ENCODE data around the gene TMEM140.

Gene TMEM140

DNA sequence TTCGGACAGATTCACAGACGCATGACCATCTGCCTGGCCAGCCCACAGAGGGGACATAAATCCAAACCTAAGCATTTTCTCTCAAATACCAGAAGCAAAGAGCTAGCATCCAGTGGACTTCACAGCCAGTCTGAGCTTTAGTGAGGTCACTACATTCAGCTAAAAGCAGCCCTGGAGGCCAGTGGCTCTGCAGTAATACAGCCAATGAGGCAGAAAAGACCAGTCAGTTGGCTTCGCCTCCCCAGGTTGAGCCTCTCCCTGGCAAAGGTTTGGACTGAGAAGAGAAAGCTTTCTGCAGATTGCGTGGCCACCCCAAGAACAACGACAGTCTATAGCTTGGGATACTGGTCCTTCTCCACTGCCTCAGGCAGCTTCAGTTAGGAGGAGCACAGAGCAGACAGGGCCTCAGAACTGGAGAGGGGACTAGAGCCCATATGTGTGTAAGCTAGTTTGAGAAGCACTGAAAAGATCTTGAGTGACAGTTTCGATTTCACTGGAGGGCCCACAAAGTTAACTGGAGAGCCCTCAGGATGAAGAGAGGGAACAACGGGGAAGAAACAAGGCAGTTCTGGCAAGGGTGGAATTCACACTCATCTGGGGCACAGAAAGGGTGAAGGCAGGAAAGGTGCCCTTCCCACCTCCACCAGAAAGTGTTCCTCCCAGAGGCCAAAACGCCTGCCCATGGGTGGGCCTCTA, 59.7 kb downstream of the TMEM140 start:
- H4K91ac ChIP-seq (ENCODE audit: low read depth, low read length, poor library complexity) = no peak overlapping the region
- no peak overlapping the region for H3K27ac ChIP-seq (replicated peaks; ENCODE audit: low read length)
- H3K14ac ChIP-seq (ENCODE audit: low read length) = no peak overlapping the region
- H2AFZ ChIP-seq (ENCODE audit: low read length) = no peak overlapping the region
- no peaks in the 10 kb centered on the region for H3K9me3 ChIP-seq (replicated peaks in 1 of 2; ENCODE audit: control insufficient read depth in 2 of 2, insufficient read depth in 1 of 2, low read depth in 1 of 2, low read length in 2 of 2)
- H3K79me1 ChIP-seq (ENCODE audit: low read depth, low read length) = no peaks in the 10 kb centered on the region
- no peak overlapping the region for H4K8ac ChIP-seq (ENCODE audit: low read depth, low read length)
- H3K9ac ChIP-seq (ENCODE audit: low read depth, low read length, poor library complexity) = no peak overlapping the region
- H2BK15ac ChIP-seq (ENCODE audit: low read length) = no peak overlapping the region
- H2AK5ac ChIP-seq (ENCODE audit: low read depth, low read length) = no peak overlapping the region
- peaks cover 0 to 29% of the 10 kb centered on the region in 2 donors for H3K36me3 ChIP-seq (replicated peaks in 1 of 2; ENCODE audit: control insufficient read depth in 2 of 2, insufficient read depth in 2 of 2, low read length in 2 of 2)
- peaks cover 0 to 4% of the 10 kb centered on the region in 2 donors for H3K4me1 ChIP-seq (ENCODE audit: control insufficient read depth in 2 of 2, insufficient read depth in 1 of 2, low read depth in 1 of 2, low read length in 2 of 2)
- peaks cover 0 to 9% (median 0%) of the 10 kb centered on the region in 3 experiments for H3K27me3 ChIP-seq (ENCODE audit: control insufficient read depth in 3 of 3, insufficient read depth in 3 of 3, low read depth in 1 of 3, low read length in 3 of 3)
- no CpG with 5 or more reads among the region's 8 CpGs for WGBS, 2 donors (ENCODE audit: extremely low coverage in 2 of 2, insufficient read length in 2 of 2, insufficient replicate concordance in 1 of 2)
- H2BK12ac ChIP-seq (ENCODE audit: low read length) = no peak overlapping the region
- DNase-seq (ENCODE audit: low spot score) = no peak
- no peak overlapping the region for H3K4ac ChIP-seq (ENCODE audit: low read length)
- no peak overlapping the region for H2BK120ac ChIP-seq (ENCODE audit: low read depth, low read length)
- H3K4me2 ChIP-seq (ENCODE audit: insufficient read depth, low read length, poor library complexity, severe bottlenecking) = no peak overlapping the region
- H3K4me3 ChIP-seq (ENCODE audit: low read length in 2 of 2) = no peak overlapping the region
- no peak overlapping the region for H3K18ac ChIP-seq (ENCODE audit: low read length)
- H3K23ac ChIP-seq (ENCODE audit: low read depth, low read length, poor library complexity) = peak overlapping the region; percentile 18
- no peak overlapping the region for H2BK5ac ChIP-seq (ENCODE audit: low read length)

DNA sequence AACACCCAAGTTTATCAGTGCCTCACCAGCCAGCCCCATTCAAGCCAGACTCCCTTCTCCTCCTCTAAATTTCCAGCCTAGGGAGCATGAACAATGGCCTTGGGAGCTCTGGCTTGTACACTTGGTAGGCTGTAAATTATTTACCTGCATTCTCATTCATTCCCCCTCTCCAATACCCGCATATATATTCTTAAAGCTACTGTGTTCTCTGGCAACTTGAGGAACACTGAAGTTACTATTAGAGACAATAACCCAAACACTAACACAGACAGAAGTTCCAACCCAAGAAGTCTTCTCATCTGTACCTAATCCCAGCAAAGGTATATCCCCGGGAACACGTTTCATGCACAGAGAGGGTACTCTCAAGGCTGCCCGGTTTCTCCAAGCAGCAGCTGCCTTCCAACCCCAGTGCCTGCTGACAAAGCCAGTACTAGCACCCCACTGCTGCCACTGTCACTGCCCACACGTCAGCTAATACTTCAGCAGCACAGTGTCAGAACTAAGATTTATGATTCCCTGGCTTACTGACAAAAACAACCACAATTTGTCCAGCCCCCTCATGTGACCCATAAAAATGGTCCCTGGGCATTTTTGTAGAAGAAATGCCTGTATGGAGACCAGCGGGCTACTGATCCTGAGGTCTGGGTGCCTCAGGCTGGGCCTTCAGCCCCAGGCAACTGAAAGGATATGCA, 60.4 kb downstream of the TMEM140 start:
- peaks cover 0 to 4% of the 10 kb centered on the region in 2 donors for H3K4me1 ChIP-seq (ENCODE audit: control insufficient read depth in 2 of 2, insufficient read depth in 1 of 2, low read depth in 1 of 2, low read length in 2 of 2)
- WGBS, 2 donors (ENCODE audit: extremely low coverage in 2 of 2, insufficient read length in 2 of 2, insufficient replicate concordance in 1 of 2) = no CpG with 5 or more reads among the region's 6 CpGs
- peaks cover 0 to 24% of the 10 kb centered on the region in 2 donors for H3K36me3 ChIP-seq (replicated peaks in 1 of 2; ENCODE audit: control insufficient read depth in 2 of 2, insufficient read depth in 2 of 2, low read length in 2 of 2)
- no peak overlapping the region for H4K8ac ChIP-seq (ENCODE audit: low read depth, low read length)
- no peak for DNase-seq (ENCODE audit: low spot score)
- H3K14ac ChIP-seq (ENCODE audit: low read length) = no peak overlapping the region
- H2AK5ac ChIP-seq (ENCODE audit: low read depth, low read length) = no peak overlapping the region
- peak overlapping the region; percentile 18 for H3K23ac ChIP-seq (ENCODE audit: low read depth, low read length, poor library complexity)
- no peak overlapping the region for H2AFZ ChIP-seq (ENCODE audit: low read length)
- no peak overlapping the region for H2BK12ac ChIP-seq (ENCODE audit: low read length)
- H3K27me3 ChIP-seq (ENCODE audit: control insufficient read depth in 3 of 3, insufficient read depth in 3 of 3, low read depth in 1 of 3, low read length in 3 of 3) = peaks cover 0 to 9% (median 0%) of the 10 kb centered on the region in 3 experiments
- no peaks in the 10 kb centered on the region for H3K9me3 ChIP-seq (replicated peaks in 1 of 2; ENCODE audit: control insufficient read depth in 2 of 2, insufficient read depth in 1 of 2, low read depth in 1 of 2, low read length in 2 of 2)
- H3K18ac ChIP-seq (ENCODE audit: low read length) = no peak overlapping the region
- H4K91ac ChIP-seq (ENCODE audit: low read depth, low read length, poor library complexity) = no peak overlapping the region
- no peak overlapping the region for H3K4me3 ChIP-seq (ENCODE audit: low read length in 2 of 2)
- no peaks in the 10 kb centered on the region for H3K79me1 ChIP-seq (ENCODE audit: low read depth, low read length)
- H3K4me2 ChIP-seq (ENCODE audit: insufficient read depth, low read length, poor library complexity, severe bottlenecking) = no peak overlapping the region
- no peak overlapping the region for H3K27ac ChIP-seq (replicated peaks; ENCODE audit: low read length)
- H3K4ac ChIP-seq (ENCODE audit: low read length) = no peak overlapping the region
- no peak overlapping the region for H2BK5ac ChIP-seq (ENCODE audit: low read length)
- H2BK120ac ChIP-seq (ENCODE audit: low read depth, low read length) = no peak overlapping the region
- H2BK15ac ChIP-seq (ENCODE audit: low read length) = no peak overlapping the region
- no peak overlapping the region for H3K9ac ChIP-seq (ENCODE audit: low read depth, low read length, poor library complexity)

DNA sequence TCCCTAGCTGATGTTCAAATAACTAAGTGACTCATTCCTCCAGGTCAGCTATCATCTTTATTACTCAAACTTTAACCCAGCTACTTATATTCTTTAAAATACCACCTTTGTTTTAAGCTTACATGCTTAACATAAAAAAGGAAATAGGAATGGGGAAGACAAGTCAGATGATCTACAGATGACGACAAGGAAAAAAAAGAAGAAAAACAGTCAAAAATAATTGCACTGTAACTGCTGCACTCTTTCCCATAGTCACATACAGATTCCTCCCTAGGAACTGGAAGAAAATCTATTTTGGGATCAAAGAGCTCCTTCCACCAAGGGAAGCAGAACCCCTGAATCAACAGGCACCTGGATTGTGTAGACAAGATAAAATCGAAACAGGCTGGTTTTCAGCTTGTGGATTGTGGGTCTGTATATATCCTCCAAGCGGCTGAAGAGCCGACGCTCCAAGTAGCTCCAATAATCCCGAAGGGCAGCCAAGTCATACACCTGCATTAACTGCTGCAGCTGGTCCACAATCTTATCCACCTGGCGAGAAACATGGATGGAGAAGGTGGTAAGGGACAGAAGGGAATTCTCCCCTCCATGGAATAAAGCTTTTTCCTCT, 61.5 kb downstream of the TMEM140 start:
- H3K4me1 ChIP-seq (ENCODE audit: control insufficient read depth in 2 of 2, insufficient read depth in 1 of 2, low read depth in 1 of 2, low read length in 2 of 2) = peaks cover 0 to 4% of the 10 kb centered on the region in 2 donors
- H2BK12ac ChIP-seq (ENCODE audit: low read length) = no peak overlapping the region
- H3K14ac ChIP-seq (ENCODE audit: low read length) = no peak overlapping the region
- H3K9me3 ChIP-seq (replicated peaks in 1 of 2; ENCODE audit: control insufficient read depth in 2 of 2, insufficient read depth in 1 of 2, low read depth in 1 of 2, low read length in 2 of 2) = no peaks in the 10 kb centered on the region
- H3K27me3 ChIP-seq (ENCODE audit: control insufficient read depth in 3 of 3, insufficient read depth in 3 of 3, low read depth in 1 of 3, low read length in 3 of 3) = peaks cover 0 to 9% (median 2%) of the 10 kb centered on the region in 3 experiments
- H3K4ac ChIP-seq (ENCODE audit: low read length) = no peak overlapping the region
- no peak overlapping the region for H2AFZ ChIP-seq (ENCODE audit: low read length)
- no peaks in the 10 kb centered on the region for H3K79me1 ChIP-seq (ENCODE audit: low read depth, low read length)
- H2AK5ac ChIP-seq (ENCODE audit: low read depth, low read length) = no peak overlapping the region
- DNase-seq (ENCODE audit: low spot score) = no peak
- no peak overlapping the region for H3K23ac ChIP-seq (ENCODE audit: low read depth, low read length, poor library complexity)
- no CpG with 5 or more reads among the region's 7 CpGs for WGBS, 2 donors (ENCODE audit: extremely low coverage in 2 of 2, insufficient read length in 2 of 2, insufficient replicate concordance in 1 of 2)
- H3K27ac ChIP-seq (replicated peaks; ENCODE audit: low read length) = no peak overlapping the region
- H2BK5ac ChIP-seq (ENCODE audit: low read length) = no peak overlapping the region
- H4K91ac ChIP-seq (ENCODE audit: low read depth, low read length, poor library complexity) = no peak overlapping the region
- no peak overlapping the region for H3K4me2 ChIP-seq (ENCODE audit: insufficient read depth, low read length, poor library complexity, severe bottlenecking)
- H2BK120ac ChIP-seq (ENCODE audit: low read depth, low read length) = no peak overlapping the region
- H4K8ac ChIP-seq (ENCODE audit: low read depth, low read length) = no peak overlapping the region
- H2BK15ac ChIP-seq (ENCODE audit: low read length) = no peak overlapping the region
- no peak overlapping the region for H3K18ac ChIP-seq (ENCODE audit: low read length)
- peaks cover 0 to 15% of the 10 kb centered on the region in 2 donors for H3K36me3 ChIP-seq (replicated peaks in 1 of 2; ENCODE audit: control insufficient read depth in 2 of 2, insufficient read depth in 2 of 2, low read length in 2 of 2)
- H3K9ac ChIP-seq (ENCODE audit: low read depth, low read length, poor library complexity) = no peak overlapping the region
- H3K4me3 ChIP-seq (ENCODE audit: low read length in 2 of 2) = no peak overlapping the region

DNA sequence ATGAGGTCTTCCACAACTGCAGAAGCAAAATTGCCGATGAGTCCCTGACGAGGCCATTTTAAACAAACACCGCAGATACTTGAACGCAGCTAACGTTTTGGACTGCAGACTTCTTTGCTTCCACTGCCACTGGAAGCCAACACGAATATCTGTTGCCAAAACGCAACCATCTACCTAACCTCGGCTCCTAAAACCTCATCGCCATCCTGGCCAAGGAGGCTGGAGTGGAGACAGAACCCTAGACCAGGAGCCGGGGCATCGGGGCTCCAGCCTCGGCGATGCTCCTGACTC, 63.0 kb downstream of the TMEM140 start:
- Histone ChIP-seq H3K9ac (ENCODE audit: low read depth, low read length, poor library complexity) (peak overlapping the region; percentile 93), H3K18ac (ENCODE audit: low read length) (peak overlapping the region; percentile 97), H3K9me3 (replicated peaks in 1 of 2; ENCODE audit: control insufficient read depth in 2 of 2, insufficient read depth in 1 of 2, low read depth in 1 of 2, low read length in 2 of 2) (no peaks in the 10 kb centered on the region), H4K91ac (ENCODE audit: low read depth, low read length, poor library complexity) (no peak overlapping the region), H2BK5ac (ENCODE audit: low read length) (no peak overlapping the region), H3K4me2 (ENCODE audit: insufficient read depth, low read length, poor library complexity, severe bottlenecking) (peak overlapping the region; percentile 81), H2AK5ac (ENCODE audit: low read depth, low read length) (no peak overlapping the region), H4K8ac (ENCODE audit: low read depth, low read length) (no peak overlapping the region), H2AFZ (ENCODE audit: low read length) (peak overlapping the region; percentile 98), H3K79me1 (ENCODE audit: low read depth, low read length) (no peaks in the 10 kb centered on the region), H3K14ac (ENCODE audit: low read length) (peak overlapping the region; percentile 86), H3K23ac (ENCODE audit: low read depth, low read length, poor library complexity) (peak overlapping the region; percentile 95), H3K4me3 (ENCODE audit: low read length in 2 of 2) (peak overlapping the region; percentile 84 to 93), H2BK15ac (ENCODE audit: low read length) (peak overlapping the region; percentile 81), H3K4me1 (ENCODE audit: control insufficient read depth in 2 of 2, insufficient read depth in 1 of 2, low read depth in 1 of 2, low read length in 2 of 2) (peaks cover 0 to 4% of the 10 kb centered on the region in 2 donors), H2BK12ac (ENCODE audit: low read length) (no peak overlapping the region), H3K36me3 (replicated peaks in 1 of 2; ENCODE audit: control insufficient read depth in 2 of 2, insufficient read depth in 2 of 2, low read length in 2 of 2) (peaks cover 0 to under 1% of the 10 kb centered on the region in 2 donors), H3K4ac (ENCODE audit: low read length) (no peak overlapping the region), H3K27me3 (ENCODE audit: control insufficient read depth in 3 of 3, insufficient read depth in 3 of 3, low read depth in 1 of 3, low read length in 3 of 3) (peaks cover 0 to 9% (median 5%) of the 10 kb centered on the region in 3 experiments), H2BK120ac (ENCODE audit: low read depth, low read length) (no peak overlapping the region), H3K27ac (replicated peaks; ENCODE audit: low read length) (no peak overlapping the region)
- WGBS, 2 donors (ENCODE audit: extremely low coverage in 2 of 2, insufficient read length in 2 of 2, insufficient replicate concordance in 1 of 2) = no CpG with 5 or more reads among the region's 13 CpGs
- DNase-seq (ENCODE audit: low spot score) = peak; percentile 8
